D721Med (cell line): ENCODE results near the gene EEF1A2.
A peak's percentile ranks its signal among the peaks of the same experiment; 100 is the strongest.

Experiments
- DNase-seq: peaks from one replicate; pipeline ENCODE4 v3.0.0; 2011; ENCODE audit warnings: low spot score; ENCODE audit not compliant: insufficient read length
- FAIRE-seq: peaks from 2 replicates; lab custom pipeline; 2011; peaks lifted over from hg19 to GRCh38; lab: Jason Lieb, UNC
- TF ChIP-seq, protein P1 (sequence below): IDR thresholded peaks from 2 replicates; pipeline ENCODE4 v1.5.1; 2012; ENCODE audit warnings: mild to moderate bottlenecking, control low read depth; ENCODE audit not compliant: insufficient read depth; ENCODE audit errors: missing control alignments

Gene EEF1A2

DNA sequence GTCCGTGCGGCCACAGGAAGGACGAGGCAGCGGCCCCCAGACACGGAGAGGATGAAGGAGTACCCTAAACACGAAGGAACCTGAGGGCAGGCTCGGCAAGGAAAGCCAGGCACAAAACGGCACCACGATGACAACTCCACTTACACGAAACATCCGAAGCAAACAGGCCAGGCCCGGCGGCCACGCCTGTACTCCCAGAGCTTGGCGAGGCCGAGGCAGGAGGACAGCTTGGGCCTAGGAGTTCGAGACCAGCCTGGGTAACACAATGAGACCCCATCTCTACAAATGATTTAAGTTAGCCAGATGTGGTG is 39.9 kb downstream of the EEF1A2 start:
- DNase-seq (no peak), FAIRE-seq (no peak)
- TF ChIP-seq, protein P1, sequence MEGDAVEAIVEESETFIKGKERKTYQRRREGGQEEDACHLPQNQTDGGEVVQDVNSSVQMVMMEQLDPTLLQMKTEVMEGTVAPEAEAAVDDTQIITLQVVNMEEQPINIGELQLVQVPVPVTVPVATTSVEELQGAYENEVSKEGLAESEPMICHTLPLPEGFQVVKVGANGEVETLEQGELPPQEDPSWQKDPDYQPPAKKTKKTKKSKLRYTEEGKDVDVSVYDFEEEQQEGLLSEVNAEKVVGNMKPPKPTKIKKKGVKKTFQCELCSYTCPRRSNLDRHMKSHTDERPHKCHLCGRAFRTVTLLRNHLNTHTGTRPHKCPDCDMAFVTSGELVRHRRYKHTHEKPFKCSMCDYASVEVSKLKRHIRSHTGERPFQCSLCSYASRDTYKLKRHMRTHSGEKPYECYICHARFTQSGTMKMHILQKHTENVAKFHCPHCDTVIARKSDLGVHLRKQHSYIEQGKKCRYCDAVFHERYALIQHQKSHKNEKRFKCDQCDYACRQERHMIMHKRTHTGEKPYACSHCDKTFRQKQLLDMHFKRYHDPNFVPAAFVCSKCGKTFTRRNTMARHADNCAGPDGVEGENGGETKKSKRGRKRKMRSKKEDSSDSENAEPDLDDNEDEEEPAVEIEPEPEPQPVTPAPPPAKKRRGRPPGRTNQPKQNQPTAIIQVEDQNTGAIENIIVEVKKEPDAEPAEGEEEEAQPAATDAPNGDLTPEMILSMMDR: no peak

GRCh38 chr20:63458170-63459069 is 40.5 kb downstream of the EEF1A2 start:
- TF ChIP-seq, protein P1: no peak
- DNase-seq (no peak), FAIRE-seq (no peak)

GRCh38 chr20:63457737-63458136 is 41.1 kb downstream of the EEF1A2 start:
- TF ChIP-seq, protein P1: no peak
- FAIRE-seq (no peak), DNase-seq (no peak)

DNA sequence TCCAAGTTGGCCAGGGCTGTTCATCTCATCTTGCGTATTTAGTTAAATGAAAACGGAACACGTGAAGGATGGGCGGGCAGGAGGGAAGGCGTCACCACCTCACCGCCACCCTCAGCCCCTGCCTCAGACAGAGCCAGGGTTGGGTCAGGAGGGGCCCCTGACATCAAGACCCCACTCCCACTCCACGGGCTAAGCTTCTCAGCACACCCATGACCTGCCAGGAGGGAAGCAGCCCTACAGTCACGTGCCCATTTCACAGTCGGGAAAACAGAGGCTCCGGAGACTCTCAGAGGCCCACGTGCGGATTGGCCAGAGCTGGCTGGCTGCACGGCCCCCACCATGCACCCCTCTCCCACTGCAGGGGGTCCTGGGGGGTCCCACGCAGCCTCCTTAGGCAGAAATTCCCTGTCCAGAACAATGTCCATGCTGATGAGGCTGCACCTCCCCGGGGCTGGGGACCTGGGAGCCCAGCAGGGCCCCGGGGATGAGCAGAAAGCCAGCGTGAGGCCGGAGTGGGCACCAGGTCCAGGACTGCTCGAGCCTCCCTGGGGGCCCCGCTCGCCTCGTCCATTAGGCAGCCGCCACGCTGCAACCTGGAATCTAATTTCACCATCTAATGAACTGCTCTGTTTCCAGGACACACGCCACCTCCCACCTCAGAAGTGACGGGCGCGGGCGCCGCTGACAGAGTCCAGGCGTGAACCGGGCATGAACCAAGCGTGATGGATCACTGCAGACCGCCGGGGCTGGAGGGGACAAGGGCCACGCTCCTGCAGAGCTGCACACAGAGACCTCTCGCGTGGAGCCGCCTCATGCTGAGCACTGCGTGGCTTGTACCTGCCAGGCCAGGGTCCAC is 42.2 kb downstream of the EEF1A2 start:
- DNase-seq (no peak), FAIRE-seq (no peak)

GRCh38 chr20:63455568-63455859 is 43.4 kb downstream of the EEF1A2 start:
- no peak for DNase-seq
- no peak for FAIRE-seq
- TF ChIP-seq, protein P1: no peak

More for the DNA sequence above, 42.2 kb downstream of the EEF1A2 start:
- TF ChIP-seq, protein P1: no peak

DNA sequence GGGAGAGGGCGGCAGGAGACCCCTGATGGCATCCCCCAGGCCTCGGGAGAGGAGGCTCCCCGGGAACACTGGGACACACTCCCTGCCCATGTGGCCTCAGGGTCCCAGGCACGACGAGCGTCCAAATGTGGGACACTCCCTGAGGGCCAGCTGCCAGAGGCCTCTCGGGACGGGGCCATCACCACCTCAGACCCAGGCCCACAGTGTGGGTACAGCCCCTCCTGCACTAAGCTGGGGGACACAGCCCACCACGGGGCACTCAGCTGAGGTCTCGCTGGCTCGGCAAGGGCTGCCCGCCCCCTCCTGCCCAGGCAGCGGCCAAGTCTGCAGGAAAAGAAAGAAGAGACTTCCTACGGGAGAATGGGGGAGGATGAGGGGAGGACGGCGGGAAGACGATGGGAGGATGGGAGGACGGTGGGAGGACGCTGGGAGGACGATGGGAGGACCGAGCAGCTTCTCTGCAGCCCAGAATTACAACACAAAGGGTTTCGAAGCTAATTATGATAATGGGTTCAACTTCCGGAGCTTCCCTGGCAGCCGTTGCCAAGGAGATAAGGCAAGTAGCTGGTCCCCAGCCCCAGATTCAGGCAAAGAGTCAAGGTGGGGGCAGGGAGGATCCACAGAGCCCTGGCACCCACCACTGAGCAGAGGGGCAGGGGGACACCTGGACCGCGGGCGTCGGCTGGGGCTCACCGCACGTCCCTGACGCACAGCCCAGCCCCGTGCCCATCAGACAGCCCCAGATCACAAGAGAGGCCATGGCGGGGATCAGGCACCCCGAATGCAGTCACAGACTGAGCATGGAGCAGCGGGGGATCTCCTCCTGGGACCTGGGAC is 43.9 kb downstream of the EEF1A2 start:
- FAIRE-seq (no peak), DNase-seq (peak; percentile 63)
- TF ChIP-seq, protein P1: no peak
